ENCODE results near the gene MOG. TPM values are rescaled to one million over a fixed set of nuclear protein-coding genes. Genes with fewer than 3 reads are reported as not detected.

The MOG gene
- polyA plus RNA-seq, 12 donors, result 0.27 to 0.34 TPM; not detected in 10

GRCh38 chr6:29675561-29675960 lies 18.7 kb downstream of the MOG start:
- DNase-seq, result no peak

GRCh38 chr6:29676981-29677601 lies 20.2 kb downstream of the MOG start:
- no peak for DNase-seq

GRCh38 chr6:29678114-29678513 lies 21.2 kb downstream of the MOG start:
- DNase-seq, result no peak

GRCh38 chr6:29679962-29680361 lies 23.1 kb downstream of the MOG start:
- DNase-seq, result no peak

- DNase-seq, result no peak
Measured at GRCh38 chr6:29680416-29680815, 23.5 kb downstream of the MOG start.

- no peak for DNase-seq
Measured at GRCh38 chr6:29680904-29681303, 24.0 kb downstream of the MOG start, which contains the start of gene ZFP57. Gene ZFP57, minus strand, starts transcription at chr6:29681152. Its CDS starts 4,149 bp downstream, at chr6:29677003.

- DNase-seq, result no peak
Measured at GRCh38 chr6:29681811-29682210, 24.9 kb downstream of the MOG start.

GRCh38 chr6:29685718-29686326 lies 28.9 kb downstream of the MOG start:
- no peak for DNase-seq

GRCh38 chr6:29694637-29695036 lies 37.7 kb downstream of the MOG start:
- DNase-seq, result no peak

- no peak for DNase-seq
Measured at GRCh38 chr6:29696147-29697125, 39.5 kb downstream of the MOG start.

GRCh38 chr6:29702519-29703103 lies 45.7 kb downstream of the MOG start:
- peak; percentile 30 for DNase-seq

GRCh38 chr6:29705389-29706231 lies 48.7 kb downstream of the MOG start:
- peak; percentile 52 for DNase-seq

- no peak for DNase-seq
Measured at GRCh38 chr6:29708432-29709179, 51.7 kb downstream of the MOG start.

GRCh38 chr6:29709188-29709587 lies 52.3 kb downstream of the MOG start:
- no peak for DNase-seq

- DNase-seq, result no peak
Measured at GRCh38 chr6:29710281-29710941, 53.5 kb downstream of the MOG start.

- no peak for DNase-seq
Measured at GRCh38 chr6:29720863-29721262, 64.0 kb downstream of the MOG start.
